ENCODE measurements around the gene KCNAB1. TPM values are rescaled to one million over a fixed set of nuclear protein-coding genes. Genes with fewer than 3 reads are reported as not detected.
"Not testable (repeated sequence)": the region's sequence is repeated elsewhere in the genome, so short reads cannot be mapped to it uniquely, and the experiment has no call there.

The KCNAB1 gene
- 10 to 100 TPM; 14.0 to 33.1 TPM for total RNA-seq
- long read RNA-seq, donor 1, full-length matches to known transcripts: 3 of 45 reads
- long read RNA-seq, donor 1, partial matches to known transcripts: 1 of 45 reads
- long read RNA-seq, donor 1, other reads (novel, unspliced or antisense): 41 of 45 reads
- long read RNA-seq, donor 2, partial matches to known transcripts: 1 of 14 reads
- long read RNA-seq, donor 2, other reads (novel, unspliced or antisense): 13 of 14 reads

GRCh38 chr3:156120528-156121251, at the start of gene KCNAB1:
Gene KCNAB1, plus strand, starts transcription at chr3:156120578.
- DNase-seq (ENCODE audit: low spot score): no peak
- intact Hi-C loops (cut with DNase I): no loop called here

DNA sequence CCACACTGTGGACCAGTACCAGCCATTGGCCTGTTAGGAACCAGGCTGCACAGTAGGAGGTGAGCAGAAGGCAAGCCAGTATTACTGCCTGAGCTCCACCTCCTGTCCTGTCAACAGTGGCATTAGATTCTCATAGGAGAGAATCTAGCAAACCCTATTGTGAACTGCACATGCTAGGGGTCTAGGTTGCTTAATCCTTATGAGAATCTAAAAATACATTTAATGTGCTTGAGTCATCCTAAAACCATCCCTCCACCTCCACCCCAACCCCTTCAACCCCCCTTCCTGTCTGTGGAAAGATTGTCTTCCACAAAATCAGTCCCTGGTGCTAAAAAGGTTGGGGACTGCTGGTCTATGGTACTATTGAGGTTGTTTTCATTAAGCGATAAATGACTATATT, 49.3 kb upstream of the KCNAB1 start:
- no peak for DNase-seq (ENCODE audit: low spot score)
- intact Hi-C loops (cut with DNase I): no loop called here

- intact Hi-C loops (cut with DNase I): loop anchor here in 1 of 2 donors (2.0 kb wide), 1 partner anchor 18 kb away; no protein-coding TSS in a partner anchor
- peak; percentile 56 for DNase-seq (ENCODE audit: low spot score)
These were observed 47.3 kb upstream of the KCNAB1 start for GRCh38 chr3:156072950-156073657.

GRCh38 chr3:156090126-156090525, 30.3 kb upstream of the KCNAB1 start:
- DNase-seq (ENCODE audit: low spot score): no peak
- intact Hi-C loops (cut with DNase I): no loop called here

GRCh38 chr3:156093964-156094363, 26.4 kb upstream of the KCNAB1 start:
- no peak for DNase-seq (ENCODE audit: low spot score)
- intact Hi-C loops (cut with DNase I): no loop called here

DNA sequence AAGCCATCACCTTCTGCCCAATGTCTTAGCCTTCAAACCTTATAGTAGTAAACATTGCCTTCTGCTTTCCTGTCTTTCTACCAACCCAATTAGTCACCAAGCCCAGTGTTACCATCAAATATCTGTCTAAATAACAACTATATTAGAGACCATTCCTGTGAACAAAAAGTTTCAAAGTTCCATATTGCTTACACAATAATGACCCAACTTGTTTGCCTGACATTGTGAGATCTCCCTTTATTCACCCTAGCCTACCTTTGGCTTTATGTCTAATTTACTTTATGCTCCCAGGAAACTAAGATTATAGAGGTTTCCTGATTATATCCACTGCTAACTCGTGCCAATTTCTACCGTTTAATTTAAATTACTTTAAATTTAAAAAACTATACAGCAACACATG, 26.0 kb upstream of the KCNAB1 start:
- intact Hi-C loops (cut with DNase I): no loop called here
- no peak for DNase-seq (ENCODE audit: low spot score)

GRCh38 chr3:156095652-156096051, 24.7 kb upstream of the KCNAB1 start:
- intact Hi-C loops (cut with DNase I): loop anchor here in 1 of 2 donors (5.0 kb wide), 1 partner anchor 797 kb away; no protein-coding TSS in a partner anchor
- not testable (repeated sequence) for DNase-seq (ENCODE audit: low spot score)

DNA sequence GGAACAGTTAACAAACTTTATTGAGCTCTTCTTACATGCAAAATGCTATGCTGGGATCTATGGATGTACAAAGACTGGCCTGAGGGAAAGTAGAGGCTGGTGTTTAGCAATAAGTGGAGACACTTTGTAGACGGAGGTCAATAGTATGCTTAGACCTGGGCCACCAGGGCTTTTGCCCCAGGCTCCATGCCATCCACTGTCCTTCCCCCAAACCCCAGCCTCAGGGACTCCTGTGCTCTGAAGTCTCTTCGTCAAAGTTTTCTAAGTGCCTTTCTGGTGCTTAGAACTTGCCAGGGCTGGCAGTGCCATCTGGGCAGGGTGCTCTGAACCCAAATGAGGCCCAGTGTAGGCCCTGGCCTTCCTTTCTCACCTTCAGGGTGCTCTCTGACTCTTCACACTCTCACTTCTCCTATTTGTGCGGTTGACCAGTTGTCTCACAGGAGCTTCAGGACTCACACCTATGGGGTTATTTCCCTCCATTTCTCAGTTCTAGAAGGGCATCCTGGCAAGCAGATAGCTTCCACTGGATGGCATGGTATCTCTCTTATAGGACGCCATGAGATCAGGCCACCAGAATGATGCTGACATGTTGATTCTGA, 21.8 kb upstream of the KCNAB1 start:
- intact Hi-C loops (cut with DNase I): loop anchor here in 1 of 2 donors (5.0 kb wide), 1 partner anchor 794 kb away; no protein-coding TSS in a partner anchor
- no peak for DNase-seq (ENCODE audit: low spot score)

- intact Hi-C loops (cut with DNase I): loop anchor here in 1 of 2 donors (5.0 kb wide), 1 partner anchor 793 kb away; no protein-coding TSS in a partner anchor
- not testable (repeated sequence) for DNase-seq (ENCODE audit: low spot score)
These were observed 21.0 kb upstream of the KCNAB1 start for GRCh38 chr3:156099348-156099747.

DNA sequence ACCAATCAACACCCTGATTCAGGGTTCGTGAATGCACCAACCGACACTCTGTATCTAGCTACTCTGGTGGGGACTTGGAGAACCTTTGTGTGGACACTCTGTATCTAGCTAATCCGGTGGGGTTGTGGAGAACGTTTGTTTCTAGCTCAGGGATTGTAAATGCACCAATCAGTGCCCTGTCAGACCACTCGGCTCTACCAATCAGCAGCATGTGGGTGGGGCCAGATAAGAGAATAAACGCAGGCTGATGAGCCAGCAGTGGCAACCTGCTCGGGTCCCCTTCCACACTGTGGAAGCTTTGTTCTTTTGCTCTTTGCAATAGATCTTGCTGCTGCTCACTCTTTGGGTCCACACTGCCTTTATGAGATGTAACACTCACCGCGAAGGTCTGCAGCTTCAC, 20.4 kb upstream of the KCNAB1 start:
- not testable (repeated sequence) for DNase-seq (ENCODE audit: low spot score)
- intact Hi-C loops (cut with DNase I): loop anchor here in 1 of 2 donors (5.0 kb wide), 1 partner anchor 792 kb away; no protein-coding TSS in a partner anchor

DNA sequence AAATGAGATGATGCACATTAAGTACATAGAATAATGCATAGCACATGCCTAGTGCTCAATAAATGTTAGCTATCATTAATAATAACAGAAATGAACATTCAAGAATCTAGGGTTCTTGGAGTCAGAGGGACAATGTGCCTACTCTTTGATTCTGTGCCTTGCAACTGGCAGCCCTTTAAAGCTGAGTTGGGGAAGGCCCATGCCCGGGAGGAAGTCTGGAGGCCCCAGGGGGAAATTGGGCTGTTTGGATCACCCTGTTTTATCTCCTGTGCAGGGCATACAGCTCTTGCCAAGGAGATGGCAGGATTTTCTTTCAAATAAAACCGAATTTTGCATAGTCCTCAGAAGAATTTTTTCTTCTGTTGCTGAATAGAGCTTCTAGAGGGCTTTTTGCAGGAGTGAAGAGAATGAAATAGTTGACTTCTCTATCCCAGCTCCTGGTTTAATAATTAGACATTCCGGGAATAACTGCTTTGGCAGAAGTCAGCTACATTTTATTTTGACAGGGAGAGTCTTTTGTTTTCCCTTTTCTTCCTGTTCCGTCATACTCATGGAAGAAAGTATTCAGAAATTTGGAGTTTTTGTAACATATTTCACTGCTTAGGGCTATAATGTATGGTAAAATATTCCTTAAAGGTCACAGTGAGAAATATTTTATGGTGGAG, 18.0 kb upstream of the KCNAB1 start:
- intact Hi-C loops (cut with DNase I): no loop called here

DNA sequence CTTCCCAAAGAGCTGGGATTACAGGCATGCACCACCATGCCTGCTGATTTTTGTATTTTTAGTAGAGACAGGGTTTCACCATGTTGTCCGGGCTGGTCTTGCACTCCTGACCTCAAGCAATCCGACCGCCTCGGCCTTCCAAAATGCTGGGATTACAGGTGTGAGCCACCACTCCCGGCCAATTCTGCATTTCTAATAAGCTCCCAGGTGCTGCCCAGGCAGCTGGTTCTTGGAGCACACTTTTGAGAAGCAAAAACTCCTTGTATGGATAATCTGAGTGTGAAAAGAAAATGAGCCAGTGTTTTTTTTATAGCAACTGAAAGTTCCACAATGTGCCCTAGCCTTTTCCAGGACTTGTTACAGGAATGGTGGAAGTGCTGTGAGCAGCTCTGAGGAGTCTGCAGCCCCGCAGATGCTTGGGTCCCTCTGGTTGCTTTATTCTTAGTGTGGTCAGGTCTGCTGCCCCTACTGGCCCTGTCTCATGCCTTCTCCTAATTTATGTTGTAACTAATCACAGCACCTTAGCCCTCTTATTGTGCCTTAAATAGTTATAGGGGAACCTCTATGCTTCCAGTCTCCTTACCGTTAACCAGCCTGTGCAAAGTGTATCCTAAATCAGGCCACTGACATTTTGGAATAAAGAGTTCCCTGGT, 13.5 kb upstream of the KCNAB1 start:
- no peak for DNase-seq (ENCODE audit: low spot score)
- intact Hi-C loops (cut with DNase I): no loop called here

More for the DNA sequence above, 18.0 kb upstream of the KCNAB1 start:
- no peak for DNase-seq (ENCODE audit: low spot score)

- intact Hi-C loops (cut with DNase I): no loop called here
- no peak for DNase-seq (ENCODE audit: low spot score)
These were observed 12.9 kb upstream of the KCNAB1 start for GRCh38 chr3:156107504-156107903.

- intact Hi-C loops (cut with DNase I): no loop called here
- DNase-seq (ENCODE audit: low spot score): no peak
These were observed 11.8 kb upstream of the KCNAB1 start for GRCh38 chr3:156108616-156109015.

DNA sequence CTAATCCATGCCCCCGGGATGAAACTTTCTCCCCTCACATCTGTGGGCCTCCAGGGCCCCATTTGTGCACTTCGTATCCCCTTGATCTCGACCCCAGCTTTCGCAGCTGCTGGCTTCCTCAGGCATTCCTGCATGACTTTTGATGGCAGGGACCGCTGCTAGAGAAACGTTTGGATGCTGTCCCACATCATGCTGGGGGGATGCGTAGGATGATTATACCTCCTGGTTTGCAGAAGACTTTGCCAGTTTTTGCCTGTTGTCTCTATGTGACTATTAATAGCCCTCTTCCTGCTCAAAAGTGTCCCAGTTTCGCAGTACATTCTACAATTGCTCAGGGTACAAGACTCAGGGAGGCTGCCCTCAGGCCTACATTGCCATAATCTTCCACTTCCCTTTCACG, 10.4 kb upstream of the KCNAB1 start:
- intact Hi-C loops (cut with DNase I): no loop called here
- DNase-seq (ENCODE audit: low spot score): no peak

DNA sequence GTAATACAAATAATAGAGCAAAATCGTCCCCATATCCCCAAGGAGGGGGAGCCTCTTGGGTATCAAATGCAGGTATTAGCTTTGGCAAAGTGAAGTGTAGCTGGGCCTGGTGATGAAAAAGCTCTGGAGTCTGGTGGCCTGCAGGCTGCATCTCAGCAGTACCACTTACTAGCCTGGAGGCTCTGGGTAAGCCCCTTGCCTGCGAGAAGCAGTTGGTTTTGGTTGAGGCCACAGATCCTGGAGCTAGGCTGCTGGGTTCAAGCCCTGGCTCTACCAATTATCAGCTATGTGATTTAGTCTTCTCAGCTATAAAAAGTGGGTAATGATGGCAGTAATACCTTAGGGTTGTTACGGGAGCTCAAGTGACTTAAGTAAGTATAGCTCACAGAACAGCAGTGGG, 6.1 kb downstream of the KCNAB1 start:
- intact Hi-C loops (cut with DNase I): no loop called here
- DNase-seq (ENCODE audit: low spot score): no peak

- intact Hi-C loops (cut with DNase I): no loop called here
- DNase-seq (ENCODE audit: low spot score): no peak
These were observed 10.9 kb downstream of the KCNAB1 start for GRCh38 chr3:156131241-156131640.

DNA sequence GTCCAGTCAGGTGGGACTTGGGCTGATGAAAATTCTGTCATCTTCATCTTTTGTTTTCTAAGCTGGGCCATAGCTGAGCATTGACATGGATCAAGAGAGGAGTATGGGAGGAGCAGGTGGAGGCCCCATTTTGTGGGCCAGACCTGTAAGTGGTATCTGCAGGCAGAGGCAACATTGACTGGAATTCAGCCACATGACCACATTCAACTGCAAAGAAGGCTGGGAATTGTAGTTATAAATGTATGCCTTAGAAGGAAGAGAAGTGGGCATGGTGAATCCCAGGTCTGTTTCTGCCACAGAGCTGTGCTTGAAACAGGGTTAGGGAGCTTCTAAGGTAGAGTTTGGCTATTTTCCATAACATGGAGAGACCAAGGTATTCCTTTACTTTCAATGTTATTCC, 11.4 kb downstream of the KCNAB1 start:
- DNase-seq (ENCODE audit: low spot score): no peak
- intact Hi-C loops (cut with DNase I): no loop called here

DNA sequence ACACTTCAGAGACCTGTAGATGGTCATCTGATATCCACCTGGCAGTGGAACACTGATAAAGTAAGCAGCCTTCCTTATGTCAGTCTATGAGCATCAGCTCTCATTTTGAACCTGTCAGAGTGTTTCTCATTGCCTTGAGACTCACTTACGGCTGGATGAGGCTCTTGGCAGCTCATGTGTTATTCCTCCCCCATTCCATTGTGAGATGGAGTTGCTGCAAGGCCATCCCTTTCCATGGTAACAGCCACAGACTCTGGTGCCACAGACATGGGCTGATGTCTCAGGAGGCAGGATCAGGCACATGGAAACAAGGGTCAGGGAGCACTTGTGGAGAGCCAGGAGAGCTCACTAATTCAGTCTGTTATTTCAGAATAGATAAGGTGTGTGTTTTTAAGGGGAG, 11.9 kb downstream of the KCNAB1 start:
- no peak for DNase-seq (ENCODE audit: low spot score)
- intact Hi-C loops (cut with DNase I): no loop called here

Data from posterior vena cava (tissue), 2 donors.